Natural killer cell (primary cell): ENCODE data around the gene FCAMR. TPM values are rescaled to one million over a fixed set of nuclear protein-coding genes. Genes with fewer than 3 reads are reported as not detected.

Source experiments
- ATAC-seq, 3 donors: fragments of 150-1000 bp in 2 of 3; fragments of 200-7000 bp in 1 of 3; cut with Tn5 transposase; 1 replicate in 1 of 3; 2 replicates in 2 of 3; pipeline ENCODE4 v1.10.0; 2021; ENCODE audit warnings: mild to moderate bottlenecking in 2 of 3, moderate library complexity in 2 of 3
- DNase-seq, 2 donors: peaks; one replicate each; pipeline versions ENCODE4 v3.0.0 to v3.0.0-alpha.2; 2013 to 2021; ENCODE audit warnings: mixed read lengths in 1 of 2
- H3K27ac ChIP-seq: one replicate; pipeline ENCODE4 v1.5.1; 2013; ENCODE audit warnings: mild to moderate bottlenecking, low read length
- H3K27me3 ChIP-seq: one replicate; pipeline ENCODE4 v1.6.1; 2013; ENCODE audit warnings: low read length; ENCODE audit not compliant: control insufficient read depth, insufficient read depth
- H3K36me3 ChIP-seq: one replicate; pipeline ENCODE4 v1.6.1; 2013; ENCODE audit warnings: low read length; ENCODE audit not compliant: control insufficient read depth, insufficient read depth
- H3K4me1 ChIP-seq: one replicate; pipeline ENCODE4 v1.6.1; 2013; ENCODE audit warnings: low read length; ENCODE audit not compliant: control insufficient read depth, insufficient read depth
- H3K4me3 ChIP-seq: one replicate; pipeline ENCODE4 v1.5.1; 2013; ENCODE audit warnings: low read length
- H3K9me3 ChIP-seq: one replicate; pipeline ENCODE4 v1.6.1; 2013; ENCODE audit warnings: low read length; ENCODE audit not compliant: control insufficient read depth, insufficient read depth
- H3K27ac Mint-ChIP-seq, 2 donors: one replicate each; pipeline ENCODE4 v1.8.0; 2022; ENCODE audit warnings: mild to moderate bottlenecking in 2 of 2, mixed read lengths in 2 of 2, moderate library complexity in 1 of 2
- H3K27me3 Mint-ChIP-seq, 2 donors: one replicate each; pipeline ENCODE4 v1.8.0; 2022; ENCODE audit warnings: low read depth in 2 of 2, mixed read lengths in 2 of 2
- H3K36me3 Mint-ChIP-seq: one replicate; pipeline ENCODE4 v1.8.0; 2022; ENCODE audit warnings: mixed read lengths
- H3K4me1 Mint-ChIP-seq, 2 donors: one replicate each; pipeline ENCODE4 v1.8.0; 2022; ENCODE audit warnings: mixed read lengths in 2 of 2
- H3K4me3 Mint-ChIP-seq: one replicate; pipeline ENCODE4 v1.8.0; 2022; ENCODE audit warnings: mild to moderate bottlenecking, moderate library complexity, mixed read lengths
- H3K9me3 Mint-ChIP-seq, 2 donors: one replicate each; pipeline ENCODE4 v1.8.0; 2022; ENCODE audit warnings: mixed read lengths in 2 of 2
- WGBS: methylation state at CpG from one replicate; pipeline ENCODE4 v1.1.7; 2013; ENCODE audit warnings: missing lambda C conversion rate; ENCODE audit not compliant: insufficient coverage; 5-methylcytosine and 5-hydroxymethylcytosine counted together
- intact Hi-C: fragments of 100-400 bp; cut with micrococcal nuclease; formaldehyde crosslinking; loops from one replicate; pipeline ENCODE4 v1.14.2; 2022
- total RNA-seq, 4 donors: library from RNA; stranded (reverse); fragments of 120-200 nt in 1 of 4; gene quantifications; one replicate each; pipeline versions ENCODE4 v1.2.3 to v1.2.4, GENCODE V29; 2013 to 2022
- TF ChIP-seq, protein P1 (sequence below): fragments of 200-600 bp; IDR thresholded peaks from one replicate; pipeline ENCODE4 v1.8.0; 2022; ENCODE audit warnings: antibody characterized with exemption

Gene FCAMR
- total RNA-seq, 3 donors from 2014 or later (not counting 1 experiment from before 2014, with no cell fraction given): not detected

DNA sequence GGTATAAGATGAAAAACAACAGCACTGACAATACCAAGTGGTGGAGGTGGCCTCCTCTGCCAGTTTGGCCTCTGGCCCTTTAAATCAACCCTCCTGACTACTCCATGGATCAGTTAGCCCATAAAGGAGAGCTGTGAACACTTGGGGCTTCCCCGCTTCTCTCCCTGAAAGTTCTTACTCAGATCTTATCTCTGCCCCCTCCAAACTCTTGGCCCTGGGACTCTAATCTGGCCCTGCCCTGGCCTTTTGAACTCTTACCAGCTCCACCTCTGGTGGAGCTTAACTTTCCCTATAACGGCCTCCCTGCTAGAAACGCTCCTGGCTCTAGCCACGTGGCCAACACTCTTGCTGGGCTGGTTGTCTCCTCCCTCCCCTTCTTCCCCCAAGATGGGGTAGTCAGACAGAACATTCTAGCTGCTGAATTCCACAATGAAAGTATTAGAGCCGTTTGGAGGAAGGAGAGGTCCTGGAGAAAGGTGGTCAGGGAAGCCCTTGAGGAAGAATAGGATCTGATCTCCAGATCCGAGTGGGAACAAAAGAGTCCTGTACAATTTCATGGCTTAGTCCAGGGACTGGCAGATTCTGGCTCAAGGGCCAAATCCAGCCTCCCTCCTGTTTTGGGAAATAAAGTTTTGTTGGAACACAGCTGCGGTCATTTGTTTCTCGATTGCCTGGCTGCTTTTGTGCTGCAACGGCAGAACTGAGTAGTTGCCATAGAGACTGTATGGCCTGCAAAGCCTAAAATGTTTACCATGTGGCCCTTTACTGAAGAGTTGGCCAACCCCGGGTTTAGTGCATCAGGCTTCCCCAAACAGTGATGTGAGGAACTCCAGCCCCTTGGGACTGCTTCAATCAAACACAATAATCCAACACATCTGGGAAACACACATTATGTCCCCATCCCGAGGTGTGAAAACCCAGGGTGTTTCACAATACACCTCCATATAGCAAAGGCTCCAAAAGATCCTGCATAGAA lies 14.5 kb downstream of the FCAMR start:
- Histone ChIP-seq H3K4me1 (no peaks in the 10 kb centered on the region), H3K27ac (no peak overlapping the region), H3K4me3 (no peak overlapping the region), H3K9me3 (no peaks in the 10 kb centered on the region), H3K27me3 (no peaks in the 10 kb centered on the region), H3K36me3 (no peaks in the 10 kb centered on the region)
- no peaks in the 10 kb centered on the region for H3K9me3 Mint-ChIP-seq
- no peak overlapping the region for H3K27ac Mint-ChIP-seq
- no peaks in the 10 kb centered on the region for H3K36me3 Mint-ChIP-seq
- intact Hi-C loops: no loop called here
- no peak for ATAC-seq
- TF ChIP-seq, protein P1, sequence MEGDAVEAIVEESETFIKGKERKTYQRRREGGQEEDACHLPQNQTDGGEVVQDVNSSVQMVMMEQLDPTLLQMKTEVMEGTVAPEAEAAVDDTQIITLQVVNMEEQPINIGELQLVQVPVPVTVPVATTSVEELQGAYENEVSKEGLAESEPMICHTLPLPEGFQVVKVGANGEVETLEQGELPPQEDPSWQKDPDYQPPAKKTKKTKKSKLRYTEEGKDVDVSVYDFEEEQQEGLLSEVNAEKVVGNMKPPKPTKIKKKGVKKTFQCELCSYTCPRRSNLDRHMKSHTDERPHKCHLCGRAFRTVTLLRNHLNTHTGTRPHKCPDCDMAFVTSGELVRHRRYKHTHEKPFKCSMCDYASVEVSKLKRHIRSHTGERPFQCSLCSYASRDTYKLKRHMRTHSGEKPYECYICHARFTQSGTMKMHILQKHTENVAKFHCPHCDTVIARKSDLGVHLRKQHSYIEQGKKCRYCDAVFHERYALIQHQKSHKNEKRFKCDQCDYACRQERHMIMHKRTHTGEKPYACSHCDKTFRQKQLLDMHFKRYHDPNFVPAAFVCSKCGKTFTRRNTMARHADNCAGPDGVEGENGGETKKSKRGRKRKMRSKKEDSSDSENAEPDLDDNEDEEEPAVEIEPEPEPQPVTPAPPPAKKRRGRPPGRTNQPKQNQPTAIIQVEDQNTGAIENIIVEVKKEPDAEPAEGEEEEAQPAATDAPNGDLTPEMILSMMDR: no peak
- H3K27me3 Mint-ChIP-seq: no peaks in the 10 kb centered on the region
- DNase-seq: no peak
- WGBS: 76% methylated on average over 11 of the region's 11 CpGs
- H3K4me1 Mint-ChIP-seq: no peaks in the 10 kb centered on the region
- H3K4me3 Mint-ChIP-seq: no peak overlapping the region

DNA sequence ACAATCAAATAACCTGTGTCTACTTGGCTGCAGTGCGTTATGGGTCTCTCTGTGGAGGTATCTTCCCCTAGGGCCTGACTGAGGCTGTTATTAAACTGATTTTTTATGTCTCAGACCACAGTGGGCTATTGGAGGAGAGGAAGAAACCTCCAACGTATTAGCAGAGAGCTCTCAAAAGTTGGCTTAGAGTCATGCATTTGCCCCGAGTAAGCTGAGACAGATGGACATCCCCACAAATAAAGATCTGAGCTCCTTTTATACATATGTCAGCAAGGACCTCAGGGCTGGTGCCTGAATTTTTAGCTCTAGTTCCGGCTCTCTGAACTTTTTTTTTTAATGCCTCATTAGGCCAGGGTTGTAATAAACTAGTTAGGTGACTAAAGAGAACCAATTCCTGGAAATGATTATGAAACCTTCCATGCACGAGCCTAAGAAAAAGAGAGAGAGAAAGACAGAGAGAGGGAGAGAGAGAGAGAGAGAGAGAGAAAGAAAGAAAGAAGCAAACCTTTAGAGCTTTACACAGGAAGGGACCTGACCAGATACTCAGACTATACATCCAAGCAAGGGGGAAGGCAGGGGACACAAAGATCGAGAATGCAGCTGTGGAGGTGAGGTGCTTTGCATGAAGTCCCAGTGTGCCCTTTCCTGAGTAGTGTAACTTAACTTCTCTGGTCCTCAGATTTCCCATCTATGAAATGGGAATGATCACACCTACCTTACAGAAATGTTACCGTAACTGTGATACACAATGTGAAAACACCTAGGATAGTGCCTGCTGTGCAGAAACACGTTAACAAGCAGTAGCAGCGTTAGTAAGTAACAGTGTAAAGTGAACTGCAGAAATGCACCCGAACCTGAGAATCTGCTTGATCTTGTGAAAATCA lies 15.6 kb downstream of the FCAMR start:
- Mint-ChIP-seq H3K4me1 (no peaks in the 10 kb centered on the region), H3K36me3 (no peaks in the 10 kb centered on the region), H3K27ac (no peak overlapping the region), H3K27me3 (no peaks in the 10 kb centered on the region), H3K9me3 (no peaks in the 10 kb centered on the region), H3K4me3 (no peak overlapping the region)
- intact Hi-C loops: no loop called here
- TF ChIP-seq, protein P1: no peak
- 86% methylated on average over 9 of the region's 10 CpGs for WGBS
- no peak overlapping the region for H3K27ac ChIP-seq
- ATAC-seq: no peak
- no peaks in the 10 kb centered on the region for H3K27me3 ChIP-seq
- no peaks in the 10 kb centered on the region for H3K9me3 ChIP-seq
- no peaks in the 10 kb centered on the region for H3K4me1 ChIP-seq
- DNase-seq: no peak
- H3K36me3 ChIP-seq: no peaks in the 10 kb centered on the region
- H3K4me3 ChIP-seq: no peak overlapping the region

- no peak for DNase-seq
- H3K4me1 Mint-ChIP-seq: no peaks in the 10 kb centered on the region
- no peak overlapping the region for H3K27ac Mint-ChIP-seq
- Histone ChIP-seq H3K27ac (no peak overlapping the region), H3K4me1 (no peaks in the 10 kb centered on the region), H3K36me3 (no peaks in the 10 kb centered on the region), H3K4me3 (no peak overlapping the region), H3K9me3 (no peaks in the 10 kb centered on the region), H3K27me3 (no peaks in the 10 kb centered on the region)
- ATAC-seq: no peak
- TF ChIP-seq, protein P1: no peak
- no peak overlapping the region for H3K4me3 Mint-ChIP-seq
- H3K36me3 Mint-ChIP-seq: no peaks in the 10 kb centered on the region
- no peaks in the 10 kb centered on the region for H3K9me3 Mint-ChIP-seq
- intact Hi-C loops: no loop called here
- no peaks in the 10 kb centered on the region for H3K27me3 Mint-ChIP-seq
- WGBS: 97% methylated on average over 2 of the region's 2 CpGs
Observed at GRCh38 chr1:206953626-206954025, 16.6 kb downstream of the FCAMR start.
